DOHH2 (cell line): ENCODE data around the gene SH3BP5L.
A peak's percentile ranks its signal among the peaks of the same experiment; 100 is the strongest.
"Not testable (repeated sequence)": the region's sequence is repeated elsewhere in the genome, so short reads cannot be mapped to it uniquely, and the experiment has no call there.

Experiments
- H3F3A ChIP-seq: fragments of 200-600 bp; sonication (generic), shearing (Covaris generic); 2 replicates; pipeline ENCODE4 v1.6.0; 2016; ENCODE audit warnings: antibody characterized with exemption, mild to moderate bottlenecking; ENCODE audit not compliant: control insufficient read depth, insufficient read depth
- H3K27ac ChIP-seq: fragments of 200-600 bp; sonication (generic); 2 replicates; pipeline ENCODE4 v1.5.1; 2014; ENCODE audit warnings: low read depth, mild to moderate bottlenecking, low read length, moderate library complexity
- H3K27me3 ChIP-seq: fragments of 200-600 bp; sonication (generic); 2 replicates; pipeline ENCODE4 v1.6.1; 2014; ENCODE audit warnings: mild to moderate bottlenecking, low read length, mixed read lengths; ENCODE audit not compliant: control insufficient read depth
- H3K36me3 ChIP-seq: fragments of 200-600 bp; sonication (generic); 2 replicates; pipeline ENCODE4 v1.6.1; 2014; ENCODE audit warnings: mild to moderate bottlenecking, low read length, moderate library complexity, mixed read lengths; ENCODE audit not compliant: control insufficient read depth
- H3K4me1 ChIP-seq: fragments of 200-600 bp; sonication (generic); 2 replicates; pipeline ENCODE4 v1.6.1; 2014; ENCODE audit warnings: mild to moderate bottlenecking, low read length, mixed read lengths; ENCODE audit not compliant: control insufficient read depth
- H3K4me2 ChIP-seq: fragments of 200-600 bp; sonication (generic); 2 replicates; pipeline ENCODE4 v1.6.0; 2014; ENCODE audit warnings: mild to moderate bottlenecking, low read length, moderate library complexity
- H3K4me3 ChIP-seq: fragments of 200-600 bp; sonication (generic); 2 replicates; pipeline ENCODE4 v1.5.1; 2014; ENCODE audit warnings: mild to moderate bottlenecking, low read length, mixed read lengths
- H3K79me2 ChIP-seq: fragments of 200-600 bp; sonication (generic); 2 replicates; pipeline ENCODE4 v1.6.1; 2014; ENCODE audit warnings: mild to moderate bottlenecking, low read length, mixed read lengths; ENCODE audit not compliant: control insufficient read depth
- H3K9me2 ChIP-seq: fragments of 200-600 bp; sonication (generic); replicated peaks from 2 replicates; pipeline ENCODE4 v1.6.1; 2014; ENCODE audit warnings: mild to moderate bottlenecking, low read length, mixed read lengths; ENCODE audit not compliant: control insufficient read depth
- H3K9me3 ChIP-seq: fragments of 200-600 bp; sonication (generic); 2 replicates; pipeline ENCODE4 v1.6.1; 2014; ENCODE audit warnings: antibody characterized with exemption, low read length, mixed read lengths; ENCODE audit not compliant: control insufficient read depth, insufficient read depth
- H4K20me1 ChIP-seq: fragments of 200-600 bp; sonication (generic); 2 replicates; pipeline ENCODE4 v1.6.0; 2014; ENCODE audit warnings: low read depth, mild to moderate bottlenecking, antibody characterized with exemption, low read length, moderate library complexity; ENCODE audit not compliant: control insufficient read depth, insufficient read depth
- CTCF ChIP-seq: fragments of 200-600 bp; sonication (generic); IDR thresholded peaks from one replicate; pipeline ENCODE4 v1.5.1; 2014; ENCODE audit warnings: antibody characterized with exemption, mild to moderate bottlenecking, low read depth, low read length; ENCODE audit not compliant: poor library complexity, severe bottlenecking
- EZH2phosphoT487 ChIP-seq: fragments of 200-600 bp; sonication (generic); IDR thresholded peaks from 2 replicates; pipeline ENCODE4 v1.6.1; 2017; ENCODE audit warnings: borderline replicate concordance, mild to moderate bottlenecking, antibody characterized with exemption, low read length, moderate library complexity, mixed read lengths

SH3BP5L gene

GRCh38 chr1:248837045-248837780, 11.5 kb upstream of the SH3BP5L start:
- Histone ChIP-seq H3K27ac (peak overlapping the region; percentile 46), H3K27me3 (0 out of 2 replicates have a peak, but pooled peaks cover 4% of the 10 kb centered on the region), H4K20me1 (peaks cover 3% of the 10 kb centered on the region; the same call in 1 of the 2 replicates), H3K4me2 (peak overlapping the region; percentile 94), H3K4me3 (peak overlapping the region; percentile 98), H3K36me3 (peaks cover 11% of the 10 kb centered on the region), H3K9me2 (no peaks in the 10 kb centered on the region), H3F3A (peaks cover 2% of the 10 kb centered on the region; the same call in 1 of the 2 replicates), H3K9me3 (no peaks in the 10 kb centered on the region), H3K4me1 (peaks cover 30% of the 10 kb centered on the region), H3K79me2 (peaks cover 40% of the 10 kb centered on the region)
- TF ChIP-seq EZH2phosphoT487 (no peak), CTCF (no peak)

- no peaks in the 10 kb centered on the region for H3K9me2 ChIP-seq
- H3K79me2 ChIP-seq, result peaks cover 12% of the 10 kb centered on the region
- TF ChIP-seq EZH2phosphoT487 (no peak), CTCF (no peak)
- H3K4me3 ChIP-seq, result no peak overlapping the region
- H4K20me1 ChIP-seq, result no peaks in the 10 kb centered on the region
- peaks cover 6% of the 10 kb centered on the region for H3K36me3 ChIP-seq
- H3K27me3 ChIP-seq, result 0 out of 2 replicates have a peak, but pooled peaks cover 4% of the 10 kb centered on the region
- H3K4me2 ChIP-seq, result no peak overlapping the region
- peaks cover 25% of the 10 kb centered on the region for H3K4me1 ChIP-seq
- H3F3A ChIP-seq, result peaks cover 2% of the 10 kb centered on the region; the same call in 1 of the 2 replicates
- H3K27ac ChIP-seq, result no peak overlapping the region
- no peaks in the 10 kb centered on the region for H3K9me3 ChIP-seq
These were observed 8.7 kb upstream of the SH3BP5L start for GRCh38 chr1:248834343-248834940.

GRCh38 chr1:248831842-248832241, 6.1 kb upstream of the SH3BP5L start:
- Histone ChIP-seq H3K4me3 (no peak overlapping the region), H3F3A (peaks cover 5% of the 10 kb centered on the region; the same call in 1 of the 2 replicates), H3K9me2 (no peaks in the 10 kb centered on the region), H3K9me3 (no peaks in the 10 kb centered on the region), H4K20me1 (no peaks in the 10 kb centered on the region), H3K79me2 (no peaks in the 10 kb centered on the region), H3K4me1 (peaks cover 21% of the 10 kb centered on the region), H3K27me3 (0 out of 2 replicates have a peak, but pooled peaks cover 4% of the 10 kb centered on the region), H3K36me3 (no peaks in the 10 kb centered on the region), H3K27ac (no peak overlapping the region), H3K4me2 (no peak overlapping the region)
- no peak for TF ChIP-seq CTCF
- TF ChIP-seq EZH2phosphoT487, result no peak

- not testable (repeated sequence) for H3F3A ChIP-seq, H3K27me3 ChIP-seq, H3K79me2 ChIP-seq, H3K36me3 ChIP-seq, H3K27ac ChIP-seq, H3K9me3 ChIP-seq, H3K4me2 ChIP-seq, H3K4me3 ChIP-seq, H4K20me1 ChIP-seq, H3K9me2 ChIP-seq
- peaks cover 23% of the 10 kb centered on the region for H3K4me1 ChIP-seq
These were observed 5.0 kb upstream of the SH3BP5L start for GRCh38 chr1:248830718-248831017.
